Mucosa of stomach (tissue), 1 donor: Measurements from ENCODE around the gene UVSSA.
A peak's percentile ranks its signal among the peaks of the same experiment; 100 is the strongest.

ENCODE experiments used
- H3K27me3 ChIP-seq: one replicate; pipeline ENCODE4 v1.7.0; 2013; ENCODE audit warnings: mild to moderate bottlenecking, low read length; ENCODE audit not compliant: control insufficient read depth, insufficient read depth
- H3K36me3 ChIP-seq: one replicate; pipeline ENCODE4 v1.7.0; 2013; ENCODE audit warnings: low read length; ENCODE audit not compliant: control insufficient read depth, insufficient read depth
- H3K4me1 ChIP-seq: one replicate; pipeline ENCODE4 v1.7.0; 2013; ENCODE audit warnings: mild to moderate bottlenecking, low read length; ENCODE audit not compliant: control insufficient read depth, insufficient read depth
- H3K4me3 ChIP-seq: one replicate; pipeline ENCODE4 v1.7.0; 2013; ENCODE audit warnings: low read length
- H3K9ac ChIP-seq: one replicate; pipeline ENCODE4 v1.7.0; 2013; ENCODE audit warnings: mild to moderate bottlenecking, low read length, moderate library complexity
- H3K9me3 ChIP-seq: one replicate; pipeline ENCODE4 v1.7.0; 2013; ENCODE audit warnings: mild to moderate bottlenecking, low read length, moderate library complexity; ENCODE audit not compliant: control insufficient read depth
- donor health status: Pancreatic carcinoma.

Gene UVSSA

DNA sequence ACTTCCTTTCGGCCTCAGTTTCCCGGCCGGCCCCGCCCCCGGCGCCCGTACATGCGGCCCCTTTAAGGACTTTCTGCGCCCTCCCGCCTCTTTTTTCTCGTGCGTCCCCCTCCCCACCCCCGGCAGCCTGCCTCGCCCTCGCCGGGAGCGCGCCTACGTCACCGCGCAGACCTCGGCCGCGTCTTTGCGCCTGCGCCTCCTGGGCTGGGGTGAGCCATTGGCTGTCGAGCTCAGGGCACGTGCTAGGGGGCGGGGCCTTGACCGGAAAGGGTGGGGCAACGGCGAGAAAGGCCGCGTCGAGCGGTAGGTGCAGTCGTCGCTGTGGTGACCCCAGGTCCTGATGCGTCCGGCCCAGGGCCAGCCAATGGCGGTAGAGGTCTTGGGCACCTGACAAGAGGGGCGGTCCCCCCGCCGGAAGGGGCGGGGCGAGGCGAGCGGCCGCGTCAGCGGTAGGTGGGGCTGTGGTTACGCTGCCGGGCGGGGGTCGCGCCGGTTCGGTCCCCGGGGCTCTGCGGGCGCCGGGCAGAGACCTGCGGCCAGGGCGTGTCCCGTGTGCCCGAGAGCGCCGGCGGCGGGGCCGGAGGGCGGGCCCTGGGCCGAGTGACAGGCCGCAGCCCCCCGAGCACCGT is at the start of gene UVSSA:
Gene UVSSA, plus strand, starts transcription at position 428 of the 629 bp plus-strand sequence. CDS start 884 bp downstream, outside the sequence.
- Histone ChIP-seq H3K36me3 (peaks cover 4% of the 10 kb centered on the region), H3K9me3 (no peaks in the 10 kb centered on the region), H3K4me3 (peak within 1 kb of the TSS; percentile 63), H3K4me1 (peaks cover 41% of the 10 kb centered on the region), H3K27me3 (no peaks in the 10 kb centered on the region), H3K9ac (peak within 1 kb of the TSS; percentile 84)

DNA sequence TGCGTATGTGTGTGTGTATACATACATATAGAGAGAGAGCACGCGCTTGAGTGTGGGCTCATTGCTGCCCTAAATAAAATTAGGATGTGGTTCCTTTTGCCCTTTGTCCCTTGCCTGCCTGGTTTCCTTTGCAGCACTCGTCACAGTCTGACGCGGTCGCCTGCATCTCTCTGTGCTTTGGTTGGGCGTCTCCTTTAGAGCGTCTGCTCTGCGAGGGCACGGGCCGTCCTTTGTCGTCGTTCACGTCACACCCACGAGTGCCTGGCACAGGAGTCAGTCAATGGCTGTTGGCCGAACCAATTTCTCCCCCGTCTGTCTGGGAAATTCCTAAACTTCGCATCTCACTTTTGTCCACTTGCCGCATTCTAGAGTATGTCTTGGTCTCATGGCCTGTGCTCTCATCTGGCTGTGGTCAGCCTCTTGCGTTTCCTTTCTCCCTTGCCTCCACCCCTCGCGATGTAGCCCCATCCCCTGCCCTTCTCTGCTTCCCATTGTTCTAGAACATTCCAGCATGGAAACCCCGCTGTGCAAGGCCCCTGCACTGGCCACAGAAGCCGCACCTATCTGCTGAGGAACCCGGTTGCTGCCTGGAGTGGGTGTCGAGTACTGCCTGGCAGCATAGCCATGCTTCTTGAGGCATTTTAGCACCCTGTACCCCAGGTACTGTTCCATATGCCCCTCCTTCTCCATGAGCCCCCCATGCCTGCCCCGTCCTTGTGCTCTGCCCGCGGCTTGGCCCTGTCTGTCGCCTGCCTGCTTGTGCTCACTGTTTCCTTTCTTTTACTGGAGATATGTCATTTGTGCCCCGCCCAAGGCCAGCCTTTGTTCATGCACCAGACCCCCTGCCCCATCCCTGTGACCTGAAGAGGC is 49.3 kb upstream of the UVSSA start:
- Histone ChIP-seq H3K27me3 (no peaks in the 10 kb centered on the region), H3K36me3 (peaks cover 4% of the 10 kb centered on the region), H3K9ac (no peak overlapping the region), H3K4me3 (no peak overlapping the region), H3K4me1 (peaks cover 10% of the 10 kb centered on the region), H3K9me3 (no peaks in the 10 kb centered on the region)

DNA sequence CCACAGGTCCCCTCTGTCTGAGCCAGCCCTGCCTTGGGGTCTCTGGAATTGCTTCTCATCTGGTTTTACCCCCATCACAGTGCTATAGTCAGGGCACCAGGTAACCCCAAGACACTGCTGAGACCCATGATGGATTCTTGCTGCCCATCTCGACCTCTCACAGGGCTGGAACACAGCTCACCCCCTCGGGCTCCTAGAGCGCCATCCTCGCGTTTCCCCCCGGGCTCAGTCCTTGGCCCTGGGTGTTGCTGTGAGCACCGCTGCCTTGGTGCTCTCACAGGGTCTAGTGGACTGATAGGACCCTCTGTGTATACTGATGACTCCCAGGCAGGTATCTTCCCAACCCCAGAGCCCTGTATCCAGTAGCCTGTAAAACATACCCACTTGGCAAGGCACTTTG is 48.5 kb upstream of the UVSSA start:
- H3K9ac ChIP-seq, result no peak overlapping the region
- peaks cover 4% of the 10 kb centered on the region for H3K36me3 ChIP-seq
- H3K4me1 ChIP-seq, result peaks cover 10% of the 10 kb centered on the region

DNA sequence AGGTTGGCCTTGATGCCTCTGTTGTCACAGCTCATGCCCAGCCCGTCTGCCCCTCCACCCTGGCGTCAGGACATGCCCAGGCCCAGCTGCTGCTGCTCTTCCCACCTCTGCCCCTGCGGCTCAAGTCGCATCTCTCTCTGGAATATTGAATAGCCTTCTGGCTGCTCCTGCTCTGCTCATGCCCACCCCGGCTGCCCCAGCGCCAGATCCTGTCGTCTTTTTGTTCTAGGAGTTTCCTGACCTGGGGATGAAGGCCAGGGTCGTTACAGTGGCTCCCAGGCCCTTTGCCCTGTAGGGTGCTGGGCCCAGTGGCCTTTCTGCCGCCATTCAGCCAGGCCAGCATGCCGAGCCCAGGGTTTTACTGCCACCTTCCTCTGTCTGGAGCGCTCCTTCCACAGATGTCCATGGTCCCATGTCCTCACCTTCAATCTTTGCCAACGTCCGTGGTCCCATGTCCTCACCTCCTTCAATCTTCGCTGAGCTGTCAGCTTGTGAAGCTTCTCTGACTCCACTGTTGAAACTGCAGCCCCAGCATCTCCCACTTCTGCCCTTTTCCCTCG is 47.6 kb upstream of the UVSSA start:
- H3K9me3 ChIP-seq, result no peaks in the 10 kb centered on the region
- no peak overlapping the region for H3K9ac ChIP-seq
- peaks cover 2% of the 10 kb centered on the region for H3K4me1 ChIP-seq
- no peaks in the 10 kb centered on the region for H3K27me3 ChIP-seq
- H3K4me3 ChIP-seq, result no peak overlapping the region
- H3K36me3 ChIP-seq, result peaks cover 4% of the 10 kb centered on the region

More for the DNA sequence above, 48.5 kb upstream of the UVSSA start:
- Histone ChIP-seq H3K9me3 (no peaks in the 10 kb centered on the region), H3K27me3 (no peaks in the 10 kb centered on the region), H3K4me3 (no peak overlapping the region)

DNA sequence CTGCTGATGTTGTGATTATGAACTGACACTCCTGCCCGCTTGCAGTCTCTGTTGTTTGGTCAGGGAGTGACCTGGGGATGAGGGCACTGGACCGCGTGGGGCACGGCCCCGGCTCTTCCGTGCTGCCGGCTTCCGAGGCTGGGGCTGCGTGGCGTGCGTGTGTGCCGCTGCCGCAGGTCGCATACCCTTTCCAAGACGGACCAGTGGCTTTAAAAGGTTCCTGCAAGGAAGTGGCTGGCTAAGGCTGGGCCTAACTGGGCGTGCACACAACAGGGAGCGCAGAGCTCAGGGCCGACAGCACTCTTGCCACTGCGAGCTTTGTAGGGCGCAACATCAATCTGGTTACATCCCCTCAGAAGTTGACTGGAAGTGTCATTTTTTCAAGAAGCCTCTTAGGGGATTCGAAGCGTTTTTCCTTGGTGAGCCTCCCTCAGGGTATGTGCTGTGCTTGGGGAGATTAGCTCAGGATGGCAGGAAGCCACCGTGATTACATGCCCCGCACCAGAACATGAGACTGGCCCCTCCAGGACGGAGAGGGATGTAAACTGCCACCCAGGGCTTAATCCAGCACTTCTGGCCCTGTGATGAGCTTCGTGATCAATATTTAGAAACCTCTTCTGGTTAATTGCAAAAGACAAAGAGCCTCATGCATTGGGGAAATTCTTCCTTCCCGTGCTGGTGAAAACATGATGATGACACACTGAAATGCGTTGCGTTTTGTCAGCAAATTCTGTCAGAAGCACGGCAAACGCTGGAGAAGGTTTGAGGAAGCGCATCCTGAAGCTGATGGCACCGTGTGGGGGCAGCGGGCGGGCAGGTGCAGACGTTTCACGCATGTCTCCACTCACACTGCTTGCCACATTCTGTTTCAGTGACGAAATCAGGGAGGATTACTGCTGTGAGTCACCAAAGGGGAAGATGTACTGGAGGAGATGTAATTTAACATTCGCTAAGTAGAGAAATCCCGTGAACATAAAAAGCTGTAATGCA is 46.2 kb upstream of the UVSSA start:
- H3K36me3 ChIP-seq, result peaks cover 4% of the 10 kb centered on the region
- H3K4me3 ChIP-seq, result no peak overlapping the region
- H3K4me1 ChIP-seq, result peaks cover 8% of the 10 kb centered on the region
- no peaks in the 10 kb centered on the region for H3K27me3 ChIP-seq
- no peak overlapping the region for H3K9ac ChIP-seq
- H3K9me3 ChIP-seq, result no peaks in the 10 kb centered on the region

GRCh38 chr4:1302159-1302558 is 44.8 kb upstream of the UVSSA start:
- H3K9ac ChIP-seq, result no peak overlapping the region
- H3K36me3 ChIP-seq, result peaks cover 4% of the 10 kb centered on the region
- no peaks in the 10 kb centered on the region for H3K9me3 ChIP-seq
- H3K4me1 ChIP-seq, result peaks cover 15% of the 10 kb centered on the region
- no peaks in the 10 kb centered on the region for H3K27me3 ChIP-seq
- H3K4me3 ChIP-seq, result no peak overlapping the region

DNA sequence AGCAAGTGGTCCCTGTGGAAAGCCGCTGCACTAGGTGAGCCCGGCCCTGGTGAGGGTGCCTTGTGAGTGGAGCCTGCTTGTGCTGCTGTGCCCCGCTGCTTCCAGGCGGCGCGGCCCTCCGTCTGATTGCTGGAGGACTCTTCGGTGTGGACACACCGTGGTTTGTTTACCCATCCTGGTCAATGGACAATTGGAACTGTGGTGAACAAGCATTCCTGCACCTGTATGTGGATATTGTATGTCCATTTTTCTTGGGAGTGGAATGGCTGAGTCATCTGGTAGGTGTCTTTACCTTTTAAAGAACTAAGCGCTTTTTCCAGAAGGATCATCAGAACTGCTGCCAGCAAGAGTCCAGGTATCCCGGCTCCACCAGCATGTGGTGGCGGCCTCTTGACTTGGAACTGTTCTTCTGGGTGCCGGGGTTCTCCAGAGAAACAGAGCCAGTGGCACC is 41.7 kb upstream of the UVSSA start:
- H3K4me3 ChIP-seq, result no peak overlapping the region
- no peaks in the 10 kb centered on the region for H3K27me3 ChIP-seq
- H3K9me3 ChIP-seq, result no peaks in the 10 kb centered on the region
- no peaks in the 10 kb centered on the region for H3K36me3 ChIP-seq
- H3K9ac ChIP-seq, result no peak overlapping the region
- peaks cover 33% of the 10 kb centered on the region for H3K4me1 ChIP-seq

DNA sequence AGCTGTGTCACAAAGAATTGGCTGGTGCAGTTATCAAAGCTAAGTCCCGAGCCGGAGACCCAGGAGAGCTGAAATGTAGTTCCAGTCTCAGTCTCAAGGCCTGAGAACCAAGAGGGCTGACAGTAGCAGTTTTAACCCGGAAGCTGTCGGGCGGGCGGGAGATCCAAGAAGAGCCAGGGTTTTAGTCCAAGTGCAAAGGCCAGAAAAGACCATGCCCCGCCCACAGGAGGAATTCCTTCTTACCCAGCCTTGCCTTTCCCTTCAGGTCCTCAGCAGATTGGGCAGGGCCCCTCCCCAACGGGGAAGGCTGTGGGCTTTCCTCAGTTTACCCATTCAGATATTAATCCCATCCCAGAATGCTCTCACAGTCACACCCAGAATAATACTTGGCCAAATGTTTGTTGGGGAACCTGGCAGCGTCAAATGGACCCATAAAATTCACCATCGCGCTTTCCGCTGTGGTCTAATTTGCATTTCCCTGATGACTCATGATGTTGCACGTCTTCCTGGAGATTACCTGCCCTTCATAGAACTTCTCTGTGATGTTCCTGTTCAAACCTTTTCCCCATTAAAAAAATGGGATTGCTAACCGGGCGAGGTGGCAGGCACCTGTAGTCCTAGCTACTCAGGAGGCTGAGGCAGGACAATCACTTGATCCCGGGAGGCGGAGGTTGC is 41.1 kb upstream of the UVSSA start:
- Histone ChIP-seq H3K9me3 (no peaks in the 10 kb centered on the region), H3K4me1 (peaks cover 35% of the 10 kb centered on the region), H3K27me3 (no peaks in the 10 kb centered on the region), H3K4me3 (no peak overlapping the region), H3K9ac (no peak overlapping the region), H3K36me3 (no peaks in the 10 kb centered on the region)

DNA sequence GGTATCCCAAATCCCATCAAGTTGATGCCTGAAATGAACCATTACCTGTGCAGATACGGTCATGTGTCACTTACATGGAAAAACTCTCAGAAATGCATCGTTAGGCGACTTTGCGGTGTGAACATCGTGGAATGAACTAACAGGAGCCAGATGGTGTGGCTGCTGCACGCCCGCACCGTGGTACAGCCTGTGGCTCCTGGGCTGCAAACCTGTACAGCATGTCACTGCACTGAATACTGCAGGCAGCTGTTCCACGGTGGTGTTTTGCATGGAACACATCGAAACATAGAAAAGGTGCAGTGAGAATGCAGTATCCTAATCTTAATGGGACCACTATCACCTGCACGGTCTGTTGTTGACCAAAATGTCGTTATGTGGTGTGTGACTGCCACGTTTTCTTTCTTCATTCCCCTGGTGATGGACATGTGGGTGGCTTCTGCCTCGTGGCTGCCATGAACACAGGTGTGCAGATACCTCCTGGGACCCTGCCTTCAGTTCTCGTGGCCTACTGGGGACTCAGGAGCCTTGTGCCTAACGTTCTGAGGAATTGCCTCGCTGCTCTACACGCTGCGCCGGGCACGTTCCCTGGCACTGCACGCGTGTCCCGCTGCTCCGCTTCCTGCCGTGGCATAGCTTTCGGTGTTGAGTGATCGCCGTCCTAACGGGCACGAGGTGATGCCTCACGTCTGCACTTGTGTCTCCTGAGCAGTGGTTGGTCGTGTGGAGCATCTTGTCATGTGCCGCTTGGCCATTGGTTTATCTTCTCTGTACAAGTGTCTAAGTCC is 38.9 kb upstream of the UVSSA start:
- Histone ChIP-seq H3K36me3 (no peaks in the 10 kb centered on the region), H3K9me3 (no peaks in the 10 kb centered on the region), H3K27me3 (no peaks in the 10 kb centered on the region), H3K4me1 (peaks cover 35% of the 10 kb centered on the region), H3K9ac (no peak overlapping the region), H3K4me3 (no peak overlapping the region)

DNA sequence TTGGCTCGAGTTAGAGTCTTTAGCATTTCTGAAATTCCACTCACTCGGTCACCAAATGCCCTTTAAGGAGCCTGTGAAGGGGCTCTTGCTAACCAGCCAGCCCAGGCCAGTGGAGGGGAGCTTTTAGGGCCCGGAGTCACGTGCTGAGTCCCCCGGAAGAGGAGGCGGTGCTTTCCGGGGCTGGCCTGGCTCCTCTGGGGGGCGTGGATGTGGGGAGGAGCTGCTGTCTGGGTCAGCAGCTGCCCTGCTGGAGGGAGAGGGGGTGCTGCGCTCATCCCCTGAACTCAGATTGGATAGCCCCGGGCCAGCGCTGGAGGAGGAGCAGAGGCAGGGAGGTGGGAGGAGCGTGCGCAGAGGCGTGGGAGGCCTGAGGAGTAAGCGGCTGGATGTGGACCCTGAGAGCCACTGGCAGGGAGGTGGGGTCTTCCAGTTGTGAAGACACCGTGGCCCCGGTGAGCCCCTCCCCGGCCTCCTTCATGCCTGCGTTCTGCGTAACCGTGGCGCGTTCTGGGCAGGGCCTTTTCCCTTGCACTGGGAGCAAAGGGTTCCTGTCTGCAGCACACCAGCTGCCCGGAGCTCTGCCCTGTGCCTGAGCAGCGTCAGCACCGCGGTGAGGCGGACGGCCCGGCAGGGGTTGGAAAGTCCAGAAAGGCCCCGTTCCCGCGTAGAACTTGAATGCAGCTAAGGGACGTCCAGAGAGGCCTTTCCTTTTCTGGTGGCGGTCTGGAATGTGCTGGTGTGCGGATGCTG is 37.6 kb upstream of the UVSSA start:
- H3K4me3 ChIP-seq, result no peak overlapping the region
- H3K4me1 ChIP-seq, result peaks cover 35% of the 10 kb centered on the region
- H3K9ac ChIP-seq, result peak overlapping the region; percentile 33

More for the DNA sequence above, 37.6 kb upstream of the UVSSA start:
- Histone ChIP-seq H3K9me3 (no peaks in the 10 kb centered on the region), H3K27me3 (no peaks in the 10 kb centered on the region), H3K36me3 (peaks cover 5% of the 10 kb centered on the region)
